ENCODE measurements around the gene SCO2. TPM values are rescaled to one million over a fixed set of nuclear protein-coding genes. Genes with fewer than 3 reads are reported as not detected.

SCO2 gene
- total RNA-seq, 4 donors from 2014 or later = 1.5 to 10.7 (median 8.3) TPM

- TF ChIP-seq, protein P1, sequence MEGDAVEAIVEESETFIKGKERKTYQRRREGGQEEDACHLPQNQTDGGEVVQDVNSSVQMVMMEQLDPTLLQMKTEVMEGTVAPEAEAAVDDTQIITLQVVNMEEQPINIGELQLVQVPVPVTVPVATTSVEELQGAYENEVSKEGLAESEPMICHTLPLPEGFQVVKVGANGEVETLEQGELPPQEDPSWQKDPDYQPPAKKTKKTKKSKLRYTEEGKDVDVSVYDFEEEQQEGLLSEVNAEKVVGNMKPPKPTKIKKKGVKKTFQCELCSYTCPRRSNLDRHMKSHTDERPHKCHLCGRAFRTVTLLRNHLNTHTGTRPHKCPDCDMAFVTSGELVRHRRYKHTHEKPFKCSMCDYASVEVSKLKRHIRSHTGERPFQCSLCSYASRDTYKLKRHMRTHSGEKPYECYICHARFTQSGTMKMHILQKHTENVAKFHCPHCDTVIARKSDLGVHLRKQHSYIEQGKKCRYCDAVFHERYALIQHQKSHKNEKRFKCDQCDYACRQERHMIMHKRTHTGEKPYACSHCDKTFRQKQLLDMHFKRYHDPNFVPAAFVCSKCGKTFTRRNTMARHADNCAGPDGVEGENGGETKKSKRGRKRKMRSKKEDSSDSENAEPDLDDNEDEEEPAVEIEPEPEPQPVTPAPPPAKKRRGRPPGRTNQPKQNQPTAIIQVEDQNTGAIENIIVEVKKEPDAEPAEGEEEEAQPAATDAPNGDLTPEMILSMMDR (IDR thresholded peaks at IDR 0.05; ENCODE audit: low read depth) = no peak
These were observed 708 bp downstream of the SCO2 start for GRCh38 chr22:50524676-50525103.

- TF ChIP-seq, protein P1 (IDR thresholded peaks at IDR 0.05; ENCODE audit: low read depth) = no peak
These were observed 1.4 kb downstream of the SCO2 start for GRCh38 chr22:50523806-50524675.

- TF ChIP-seq, protein P1 (IDR thresholded peaks at IDR 0.05; ENCODE audit: low read depth) = no peak
These were observed 2.0 kb downstream of the SCO2 start for GRCh38 chr22:50523458-50523805.

- TF ChIP-seq, protein P1 (IDR thresholded peaks at IDR 0.05; ENCODE audit: low read depth) = no peak
These were observed 2.5 kb downstream of the SCO2 start for GRCh38 chr22:50522806-50523438.

DNA sequence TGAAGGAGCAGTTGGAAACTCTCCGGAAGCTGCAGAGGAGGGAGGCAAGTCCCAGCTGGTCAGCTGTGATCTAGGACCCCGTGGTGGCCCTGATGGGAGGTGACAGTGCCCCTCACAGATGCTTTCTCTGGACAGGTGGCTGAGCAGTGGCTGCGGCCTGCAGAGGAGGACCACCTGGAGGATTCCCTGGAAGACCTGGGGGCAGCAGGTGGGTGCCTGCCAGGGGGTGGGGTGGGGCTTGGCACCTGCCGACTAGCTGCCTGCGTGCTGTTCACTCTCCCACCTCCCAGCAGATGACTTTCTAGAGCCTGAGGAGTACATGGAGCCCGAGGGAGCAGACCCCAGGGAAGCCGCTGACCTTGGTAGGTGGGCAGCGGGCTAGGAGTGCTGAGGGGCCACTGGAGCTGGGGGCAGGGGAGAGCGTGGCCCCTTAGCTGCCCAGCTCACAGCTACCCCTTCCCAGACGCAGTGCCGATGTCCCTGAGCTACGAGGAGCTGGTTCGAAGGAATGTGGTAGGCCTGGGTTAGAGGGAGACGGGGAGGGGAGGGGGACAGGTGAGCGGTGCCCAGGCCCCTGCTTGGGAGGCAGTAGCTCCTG, 3.1 kb downstream of the SCO2 start:
- TF ChIP-seq, protein P1 (IDR thresholded peaks at IDR 0.05; ENCODE audit: low read depth) = no peak

- TF ChIP-seq, protein P1 (IDR thresholded peaks at IDR 0.05; ENCODE audit: low read depth) = no peak
These were observed 3.7 kb downstream of the SCO2 start for GRCh38 chr22:50521710-50522109.

GRCh38 chr22:50520826-50521453, 4.5 kb downstream of the SCO2 start:
- TF ChIP-seq, protein P1 (IDR thresholded peaks at IDR 0.05; ENCODE audit: low read depth) = no peak

Measured in subcutaneous adipose tissue (tissue), 4 donors.